HepG2 (cell line): ENCODE data around the gene TRPC6.
"Not testable (repeated sequence)": the region's sequence is repeated elsewhere in the genome, so short reads cannot be mapped to it uniquely, and the experiment has no call there.

Experiments used
- MAFG ChIP-seq: sonication (generic); formaldehyde crosslinking; IDR thresholded peaks from 2 replicates; pipeline ENCODE4 v1.5.1; 2020; ENCODE audit warnings: mild to moderate bottlenecking, missing genetic modification reagents
- MEIS2 ChIP-seq: sonication (generic); formaldehyde crosslinking; IDR thresholded peaks from 2 replicates; pipeline ENCODE4 v1.9.0; 2021; ENCODE audit warnings: mild to moderate bottlenecking, missing genetic modification reagents
- SP1 ChIP-seq, 2 experiments: fragments of 450-650 bp in 1 of 2; sonication (generic) in 1 of 2; formaldehyde crosslinking in 1 of 2; IDR thresholded peaks; 2 replicates each; pipeline versions ENCODE4 v1.4.0 to v1.6.1; 2016 to 2020; ENCODE audit warnings: missing genetic modification reagents in 1 of 2
- ZNF292 ChIP-seq: sonication (generic); formaldehyde crosslinking; IDR thresholded peaks from 2 replicates; pipeline ENCODE4 v1.8.1; 2022; ENCODE audit warnings: mild to moderate bottlenecking, low read depth, missing genetic modification reagents, borderline replicate concordance
- ZNF83 ChIP-seq: sonication (generic); formaldehyde crosslinking; IDR thresholded peaks from 2 replicates; pipeline ENCODE4 v1.4.0; 2020; ENCODE audit warnings: missing genetic modification reagents, mild to moderate bottlenecking, borderline replicate concordance
- TF ChIP-seq, protein P1 (sequence below), 2 experiments: fragments of 450-650 bp in 1 of 2; sonication (generic) in 1 of 2; formaldehyde crosslinking in 1 of 2; IDR thresholded peaks; 2 replicates each; pipeline versions ENCODE4 v1.6.1 to v1.8.0; 2016 to 2022; ENCODE audit warnings: antibody characterized with exemption in 1 of 2, mild to moderate bottlenecking in 1 of 2, missing genetic modification reagents in 1 of 2
- TF ChIP-seq, protein P2 (sequence below): sonication (generic); formaldehyde crosslinking; IDR thresholded peaks from 2 replicates; pipeline ENCODE4 v1.4.0; 2020; ENCODE audit warnings: mild to moderate bottlenecking, missing genetic modification reagents

DNA sequence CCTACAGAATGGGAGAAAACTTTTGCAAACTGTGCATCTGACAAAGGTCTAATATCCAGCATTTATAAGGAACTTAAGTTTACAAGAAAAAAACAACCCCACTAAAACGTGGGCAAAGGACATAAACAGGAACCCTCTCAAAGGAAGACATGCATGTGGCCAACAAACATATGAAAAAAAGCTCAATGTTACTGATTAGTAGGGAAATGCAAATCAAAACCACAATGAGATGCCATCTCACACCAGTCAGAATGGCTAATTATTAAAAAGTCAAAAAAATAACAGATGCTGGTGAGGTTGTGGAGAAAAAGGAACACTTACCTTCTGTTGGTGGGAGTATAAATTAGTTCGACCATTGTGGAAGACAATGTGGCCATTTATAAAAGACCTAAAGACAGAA, 145.1 kb downstream of the TRPC6 start:
- not testable (repeated sequence) for TF ChIP-seq SP1 (IDR thresholded peaks at IDR 0.05); SP1 (CRISPR knock-in tag; IDR thresholded peaks at IDR 0.05); MEIS2 (CRISPR knock-in tag); MAFG (CRISPR knock-in tag); ZNF292 (CRISPR knock-in tag); ZNF83
- TF ChIP-seq, protein P1, sequence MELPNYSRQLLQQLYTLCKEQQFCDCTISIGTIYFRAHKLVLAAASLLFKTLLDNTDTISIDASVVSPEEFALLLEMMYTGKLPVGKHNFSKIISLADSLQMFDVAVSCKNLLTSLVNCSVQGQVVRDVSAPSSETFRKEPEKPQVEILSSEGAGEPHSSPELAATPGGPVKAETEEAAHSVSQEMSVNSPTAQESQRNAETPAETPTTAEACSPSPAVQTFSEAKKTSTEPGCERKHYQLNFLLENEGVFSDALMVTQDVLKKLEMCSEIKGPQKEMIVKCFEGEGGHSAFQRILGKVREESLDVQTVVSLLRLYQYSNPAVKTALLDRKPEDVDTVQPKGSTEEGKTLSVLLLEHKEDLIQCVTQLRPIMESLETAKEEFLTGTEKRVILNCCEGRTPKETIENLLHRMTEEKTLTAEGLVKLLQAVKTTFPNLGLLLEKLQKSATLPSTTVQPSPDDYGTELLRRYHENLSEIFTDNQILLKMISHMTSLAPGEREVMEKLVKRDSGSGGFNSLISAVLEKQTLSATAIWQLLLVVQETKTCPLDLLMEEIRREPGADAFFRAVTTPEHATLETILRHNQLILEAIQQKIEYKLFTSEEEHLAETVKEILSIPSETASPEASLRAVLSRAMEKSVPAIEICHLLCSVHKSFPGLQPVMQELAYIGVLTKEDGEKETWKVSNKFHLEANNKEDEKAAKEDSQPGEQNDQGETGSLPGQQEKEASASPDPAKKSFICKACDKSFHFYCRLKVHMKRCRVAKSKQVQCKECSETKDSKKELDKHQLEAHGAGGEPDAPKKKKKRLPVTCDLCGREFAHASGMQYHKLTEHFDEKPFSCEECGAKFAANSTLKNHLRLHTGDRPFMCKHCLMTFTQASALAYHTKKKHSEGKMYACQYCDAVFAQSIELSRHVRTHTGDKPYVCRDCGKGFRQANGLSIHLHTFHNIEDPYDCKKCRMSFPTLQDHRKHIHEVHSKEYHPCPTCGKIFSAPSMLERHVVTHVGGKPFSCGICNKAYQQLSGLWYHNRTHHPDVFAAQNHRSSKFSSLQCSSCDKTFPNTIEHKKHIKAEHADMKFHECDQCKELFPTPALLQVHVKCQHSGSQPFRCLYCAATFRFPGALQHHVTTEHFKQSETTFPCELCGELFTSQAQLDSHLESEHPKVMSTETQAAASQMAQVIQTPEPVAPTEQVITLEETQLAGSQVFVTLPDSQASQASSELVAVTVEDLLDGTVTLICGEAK (IDR thresholded peaks at IDR 0.05): not testable (repeated sequence)
- TF ChIP-seq, protein P1 (CRISPR knock-in tag; IDR thresholded peaks at IDR 0.05): not testable (repeated sequence)
- TF ChIP-seq, protein P2, sequence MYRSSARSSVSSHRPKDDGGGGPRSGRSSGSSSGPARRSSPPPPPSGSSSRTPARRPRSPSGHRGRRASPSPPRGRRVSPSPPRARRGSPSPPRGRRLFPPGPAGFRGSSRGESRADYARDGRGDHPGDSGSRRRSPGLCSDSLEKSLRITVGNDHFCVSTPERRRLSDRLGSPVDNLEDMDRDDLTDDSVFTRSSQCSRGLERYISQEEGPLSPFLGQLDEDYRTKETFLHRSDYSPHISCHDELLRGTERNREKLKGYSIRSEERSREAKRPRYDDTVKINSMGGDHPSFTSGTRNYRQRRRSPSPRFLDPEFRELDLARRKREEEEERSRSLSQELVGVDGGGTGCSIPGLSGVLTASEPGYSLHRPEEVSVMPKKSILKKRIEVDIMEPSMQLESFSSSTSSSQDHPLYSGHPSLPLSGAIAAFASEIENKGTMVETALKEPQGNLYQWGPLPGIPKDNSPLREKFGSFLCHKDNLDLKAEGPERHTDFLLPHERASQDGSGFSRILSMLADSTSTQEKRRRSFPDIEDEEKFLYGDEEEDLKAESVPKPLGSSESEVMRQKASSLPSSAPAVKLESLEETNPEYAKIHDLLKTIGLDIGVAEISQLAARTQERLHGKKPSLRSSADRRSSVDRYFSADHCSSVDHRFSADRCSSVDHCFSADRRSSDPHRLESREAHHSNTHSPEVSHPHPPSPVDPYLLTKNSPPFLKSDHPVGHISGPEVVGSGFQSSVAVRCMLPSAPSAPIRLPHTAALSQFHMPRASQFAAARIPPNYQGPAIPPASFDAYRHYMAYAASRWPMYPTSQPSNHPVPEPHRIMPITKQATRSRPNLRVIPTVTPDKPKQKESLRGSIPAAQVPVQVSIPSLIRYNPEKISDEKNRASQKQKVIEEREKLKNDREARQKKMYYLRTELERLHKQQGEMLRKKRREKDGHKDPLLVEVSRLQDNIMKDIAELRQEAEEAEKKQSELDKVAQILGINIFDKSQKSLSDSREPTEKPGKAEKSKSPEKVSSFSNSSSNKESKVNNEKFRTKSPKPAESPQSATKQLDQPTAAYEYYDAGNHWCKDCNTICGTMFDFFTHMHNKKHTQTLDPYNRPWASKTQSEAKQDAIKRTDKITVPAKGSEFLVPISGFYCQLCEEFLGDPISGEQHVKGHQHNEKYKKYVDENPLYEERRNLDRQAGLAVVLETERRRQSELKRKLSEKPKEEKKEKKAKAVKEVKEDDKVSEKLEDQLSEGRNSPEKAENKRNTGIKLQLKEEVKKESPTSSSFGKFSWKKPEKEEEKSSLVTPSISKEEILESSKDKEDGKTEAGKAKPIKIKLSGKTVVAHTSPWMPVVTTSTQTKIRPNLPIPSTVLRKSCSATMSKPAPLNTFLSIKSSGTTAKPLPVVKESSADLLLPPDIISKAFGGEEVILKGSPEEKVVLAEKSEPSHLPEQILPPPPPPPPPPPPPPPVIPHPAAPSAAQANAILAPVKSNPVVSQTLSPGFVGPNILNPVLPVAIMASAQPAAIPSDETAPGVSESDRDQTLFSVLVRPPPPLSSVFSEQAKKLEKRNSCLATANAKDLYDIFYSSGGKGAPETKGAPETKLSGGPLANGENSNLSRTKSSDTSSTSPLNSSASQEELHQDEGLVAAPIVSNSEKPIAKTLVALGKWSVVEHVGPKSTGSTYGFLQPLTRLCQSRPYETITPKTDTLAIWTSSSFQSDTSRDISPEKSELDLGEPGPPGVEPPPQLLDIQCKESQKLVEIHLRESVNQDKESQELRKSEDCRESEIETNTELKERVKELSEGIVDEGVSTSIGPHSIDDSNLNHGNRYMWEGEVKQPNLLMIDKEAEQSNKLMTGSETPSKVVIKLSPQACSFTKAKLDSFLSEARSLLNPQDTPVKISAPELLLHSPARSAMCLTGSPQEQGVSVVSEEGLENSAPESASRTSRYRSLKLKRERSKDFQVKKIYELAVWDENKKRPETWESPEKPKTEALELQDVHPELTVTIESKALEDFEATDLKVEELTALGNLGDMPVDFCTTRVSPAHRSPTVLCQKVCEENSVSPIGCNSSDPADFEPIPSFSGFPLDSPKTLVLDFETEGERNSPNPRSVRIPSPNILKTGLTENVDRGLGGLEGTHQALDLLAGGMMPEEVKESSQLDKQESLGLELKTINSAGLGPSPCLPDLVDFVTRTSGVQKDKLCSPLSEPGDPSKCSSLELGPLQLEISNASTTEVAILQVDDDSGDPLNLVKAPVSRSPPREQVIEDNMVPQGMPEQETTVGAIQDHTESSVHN (CRISPR knock-in tag): not testable (repeated sequence)
